Left forelimb (tissue), 1 donor: ENCODE measurements around the gene SPRN.

Experiments
- DNase-seq: peaks from one replicate; pipeline ENCODE4 v3.0.0-alpha.2; 2018; ENCODE audit warnings: low spot score

Gene SPRN

GRCh38 chr10:133405844-133406527 is 18.4 kb downstream of the SPRN start:
- no peak for DNase-seq

GRCh38 chr10:133405272-133405671 is 19.2 kb downstream of the SPRN start:
- no peak for DNase-seq

GRCh38 chr10:133403784-133404183 is 20.6 kb downstream of the SPRN start:
- no peak for DNase-seq

GRCh38 chr10:133403359-133403758 is 21.1 kb downstream of the SPRN start:
- DNase-seq, result no peak

GRCh38 chr10:133401981-133402725 is 22.3 kb downstream of the SPRN start:
- no peak for DNase-seq

- DNase-seq, result no peak
Measured at GRCh38 chr10:133401500-133401899, 22.9 kb downstream of the SPRN start.

- DNase-seq, result no peak
Measured at GRCh38 chr10:133400624-133401424, 23.6 kb downstream of the SPRN start.

- no peak for DNase-seq
Measured at GRCh38 chr10:133399123-133399601, 25.3 kb downstream of the SPRN start.

- no peak for DNase-seq
Measured at GRCh38 chr10:133397938-133398337, 26.5 kb downstream of the SPRN start.

- DNase-seq, result no peak
Measured at GRCh38 chr10:133396035-133396624, 28.3 kb downstream of the SPRN start.

GRCh38 chr10:133394801-133395221 is 29.6 kb downstream of the SPRN start:
- no peak for DNase-seq

GRCh38 chr10:133394064-133394663 is 30.3 kb downstream of the SPRN start, which contains the start of gene MTG1:
Gene MTG1, plus strand, starts transcription at chr10:133394157. Its CDS starts 64 bp downstream, at chr10:133394221.
- peak; percentile 97 for DNase-seq

GRCh38 chr10:133393401-133394063 is 30.9 kb downstream of the SPRN start:
- no peak for DNase-seq

- no peak for DNase-seq
Measured at GRCh38 chr10:133391761-133392518, 32.5 kb downstream of the SPRN start.

- no peak for DNase-seq
Measured at GRCh38 chr10:133391249-133391635, 33.2 kb downstream of the SPRN start.

- DNase-seq, result no peak
Measured at GRCh38 chr10:133390597-133391248, 33.7 kb downstream of the SPRN start.

GRCh38 chr10:133388973-133389818 is 35.2 kb downstream of the SPRN start:
- no peak for DNase-seq

GRCh38 chr10:133388236-133388972 is 36.0 kb downstream of the SPRN start:
- no peak for DNase-seq
